K562 (cell line): ENCODE data around the gene CDYL2.

Source experiments
- MCM5 ChIP-seq: fragments of 450-650 bp; IDR thresholded peaks from 2 replicates; pipeline ENCODE4 v1.6.1; 2016; ENCODE audit warnings: low read depth
- TF ChIP-seq, protein P1 (sequence below): sonication (generic); formaldehyde crosslinking; IDR thresholded peaks from 2 replicates; pipeline ENCODE4 v1.9.0; 2022; ENCODE audit warnings: mild to moderate bottlenecking, missing genetic modification reagents

DNA sequence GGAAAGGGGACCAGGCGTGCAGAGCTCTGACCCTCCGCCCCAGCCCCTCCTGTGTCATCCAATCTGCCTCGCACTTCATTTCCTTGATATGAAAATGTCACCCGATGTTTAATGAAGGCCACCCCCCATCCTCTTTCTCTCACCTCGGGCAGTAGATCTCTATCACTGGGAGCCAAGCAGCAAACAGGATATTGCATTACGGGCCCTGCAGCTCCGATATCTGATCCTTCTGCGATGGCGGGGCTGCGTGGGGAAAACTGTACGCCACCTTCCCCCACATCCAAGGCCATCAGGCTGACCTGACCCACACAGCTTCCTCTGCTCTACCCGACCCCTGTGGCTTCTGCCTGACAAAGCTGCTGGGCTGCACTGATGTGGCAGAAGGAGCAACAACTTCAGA is 188.7 kb downstream of the CDYL2 start:
- no peak for TF ChIP-seq MCM5
- TF ChIP-seq, protein P1, sequence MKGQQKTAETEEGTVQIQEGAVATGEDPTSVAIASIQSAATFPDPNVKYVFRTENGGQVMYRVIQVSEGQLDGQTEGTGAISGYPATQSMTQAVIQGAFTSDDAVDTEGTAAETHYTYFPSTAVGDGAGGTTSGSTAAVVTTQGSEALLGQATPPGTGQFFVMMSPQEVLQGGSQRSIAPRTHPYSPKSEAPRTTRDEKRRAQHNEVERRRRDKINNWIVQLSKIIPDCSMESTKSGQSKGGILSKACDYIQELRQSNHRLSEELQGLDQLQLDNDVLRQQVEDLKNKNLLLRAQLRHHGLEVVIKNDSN, result no peak
